Right ventricle myocardium inferior (tissue), 1 donor: ENCODE data around the gene FCF1. TPM values are rescaled to one million over a fixed set of nuclear protein-coding genes. Genes with fewer than 3 reads are reported as not detected.

Experiments used
- ATAC-seq: fragments of 200-7000 bp; cut with Tn5 transposase; one replicate; pipeline ENCODE4 v1.9.1; 2020; ENCODE audit warnings: mild to moderate bottlenecking, moderate library complexity
- DNase-seq: peaks from one replicate; pipeline ENCODE4 v3.0.0; 2021; ENCODE audit errors: missing footprints
- intact Hi-C: fragments of 100-400 bp; cut with DNase I; formaldehyde crosslinking; loops from one replicate; pipeline ENCODE4 v1.11.0; 2022
- total RNA-seq: library from RNA; stranded (reverse); fragmentation: NEBNext Ultra II Directional; extraction: Animal tissue kit (Norgen Biotek cat#: 25700); gene quantifications from one replicate; pipeline ENCODE4 v1.2.1, GENCODE V29; 2021
- donor health status: DM: no; HTN: yes; CAD: no; lungs with severe emphysema.

FCF1 gene
- total RNA-seq, 1 donor from 2014 or later = 37.6 TPM

DNA sequence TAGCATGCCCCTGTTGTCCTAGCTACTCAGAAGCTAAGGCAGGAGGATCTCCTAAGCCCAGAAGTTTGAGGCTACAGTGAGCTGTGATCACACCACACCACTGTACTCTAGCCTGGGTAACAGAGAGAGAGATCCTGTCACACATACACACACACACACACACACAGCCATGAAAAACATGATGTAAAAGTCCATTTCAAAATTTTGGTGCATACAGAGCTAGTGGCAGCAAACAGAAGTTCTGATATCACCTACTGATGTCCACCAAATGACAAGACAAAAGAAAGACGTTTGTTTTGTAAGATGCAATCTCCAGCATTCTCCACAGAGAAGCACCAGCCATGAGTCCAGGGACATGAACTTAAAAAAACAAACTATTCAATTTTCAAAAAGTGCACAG, 15.9 kb upstream of the FCF1 start:
- ATAC-seq (no peak), DNase-seq (no peak)
- intact Hi-C loops = no loop called here

DNA sequence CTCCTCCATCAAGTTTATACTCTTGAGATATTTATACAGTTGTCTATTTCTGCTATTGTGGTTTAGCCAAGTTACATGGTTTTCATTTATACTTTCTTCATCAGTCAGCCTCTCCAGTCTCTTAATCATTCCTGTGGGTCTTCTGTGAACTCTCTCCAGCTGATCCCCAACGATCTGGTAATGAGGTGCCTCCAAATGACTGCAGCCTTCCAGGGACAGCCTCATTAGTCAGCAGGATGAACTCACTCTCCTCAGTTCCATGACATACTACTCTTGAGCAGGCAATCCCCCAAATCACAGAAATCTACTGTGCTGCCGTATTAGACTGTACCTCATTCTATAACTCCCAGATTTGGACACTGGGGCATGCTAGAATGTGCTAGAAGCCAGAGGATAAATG, 15.4 kb upstream of the FCF1 start:
- ATAC-seq = no peak
- DNase-seq = no peak
- intact Hi-C loops = no loop called here

DNA sequence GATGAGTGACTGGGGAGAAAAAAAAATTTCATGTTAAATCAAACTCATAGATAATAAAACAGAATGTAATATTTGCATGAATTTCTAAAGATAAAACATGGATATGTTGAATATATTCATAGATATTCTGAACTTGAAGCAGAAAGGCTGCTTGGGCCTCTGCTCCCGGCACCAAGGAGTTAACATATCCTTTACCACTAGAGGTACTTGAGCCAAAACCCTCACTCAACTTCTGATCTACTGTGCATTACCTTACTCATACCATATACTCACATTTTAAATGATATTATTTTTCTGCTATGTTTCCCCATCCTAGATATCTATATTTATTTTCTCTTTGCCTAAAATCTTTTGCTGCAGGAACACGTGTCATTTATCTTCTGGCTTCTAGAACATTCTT, 15.0 kb upstream of the FCF1 start:
- DNase-seq (no peak), ATAC-seq (no peak)
- intact Hi-C loops = no loop called here

DNA sequence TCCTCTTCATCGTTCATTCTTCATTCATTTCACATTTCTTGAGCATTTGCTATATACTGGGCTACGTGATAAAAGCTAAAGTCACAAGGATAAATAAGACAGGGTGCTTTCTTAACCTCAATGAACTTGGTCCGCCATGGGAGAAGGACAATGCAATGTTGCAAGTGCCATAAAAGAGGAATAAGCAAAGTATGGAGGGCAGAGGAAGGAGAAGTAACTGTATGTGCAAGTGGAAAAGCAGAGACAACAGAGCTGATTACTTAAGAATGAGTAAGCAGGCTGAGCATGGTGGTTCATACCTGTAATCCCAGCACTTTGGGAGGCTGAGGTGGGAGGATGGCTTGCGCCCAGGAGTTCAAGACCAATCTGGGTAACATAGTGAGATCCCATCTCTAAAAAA, 14.5 kb upstream of the FCF1 start:
- ATAC-seq (no peak), DNase-seq (no peak)
- intact Hi-C loops = no loop called here

DNA sequence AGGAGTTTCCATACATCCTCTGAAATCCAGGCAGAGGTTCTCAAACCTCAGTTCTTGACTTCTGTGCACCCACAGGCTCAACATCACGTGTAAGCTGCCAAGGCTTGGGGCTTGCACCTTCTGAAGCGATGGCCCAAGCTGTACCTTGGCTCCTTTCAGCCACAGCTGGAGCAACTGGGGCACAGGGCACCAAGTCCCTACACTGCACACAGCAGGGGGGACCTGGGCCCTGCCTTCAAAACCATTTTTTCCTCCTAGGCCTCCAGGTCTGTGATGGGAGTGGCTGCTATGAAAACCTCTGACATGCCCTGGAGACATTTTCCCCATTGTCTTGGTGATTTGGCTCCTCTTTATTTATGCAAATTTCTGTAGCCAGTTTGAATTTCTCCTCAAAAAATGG, 10.7 kb upstream of the FCF1 start:
- intact Hi-C loops = no loop called here

DNA sequence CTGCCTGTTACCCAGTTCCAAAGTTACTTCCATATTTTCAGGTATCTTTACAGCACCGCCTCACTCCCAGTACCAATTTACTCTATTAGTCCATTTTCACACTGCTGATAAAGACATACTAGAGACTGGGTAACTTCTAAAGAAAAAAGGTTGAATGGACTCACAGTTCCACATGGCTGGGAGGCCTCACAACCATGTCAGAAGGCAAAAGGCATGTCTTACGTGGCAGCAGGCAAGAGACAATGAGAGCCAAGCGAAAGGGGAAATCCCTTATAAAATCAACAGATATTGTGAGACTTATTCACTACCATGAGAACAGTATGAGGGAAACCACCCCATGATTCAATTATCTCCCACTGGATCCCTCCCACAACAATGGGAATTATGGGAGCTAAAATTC, 9.9 kb upstream of the FCF1 start:
- DNase-seq (no peak), ATAC-seq (no peak)
- intact Hi-C loops = no loop called here

More for the DNA sequence above, 10.7 kb upstream of the FCF1 start:
- ATAC-seq = no peak
- no peak for DNase-seq

DNA sequence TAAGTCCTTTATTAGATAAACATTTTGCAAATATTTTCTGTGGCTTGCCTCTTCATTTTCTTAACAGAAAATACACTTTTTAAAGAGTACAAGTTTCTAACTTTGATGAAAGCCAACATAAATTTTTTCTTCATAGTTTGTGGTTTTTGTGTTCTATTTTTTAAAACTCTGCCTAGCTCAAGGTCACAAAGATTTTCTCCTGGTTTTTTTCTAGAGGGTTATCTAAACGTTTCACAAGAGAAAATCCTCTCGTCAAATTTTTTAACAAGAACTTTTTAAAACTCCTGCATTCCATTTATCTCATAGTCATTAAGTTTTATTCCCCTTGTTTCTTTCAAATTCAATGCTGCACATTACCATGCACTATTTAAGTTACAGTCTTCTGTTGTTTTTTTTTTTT, 8.3 kb upstream of the FCF1 start:
- intact Hi-C loops = no loop called here
- no peak for ATAC-seq
- no peak for DNase-seq

DNA sequence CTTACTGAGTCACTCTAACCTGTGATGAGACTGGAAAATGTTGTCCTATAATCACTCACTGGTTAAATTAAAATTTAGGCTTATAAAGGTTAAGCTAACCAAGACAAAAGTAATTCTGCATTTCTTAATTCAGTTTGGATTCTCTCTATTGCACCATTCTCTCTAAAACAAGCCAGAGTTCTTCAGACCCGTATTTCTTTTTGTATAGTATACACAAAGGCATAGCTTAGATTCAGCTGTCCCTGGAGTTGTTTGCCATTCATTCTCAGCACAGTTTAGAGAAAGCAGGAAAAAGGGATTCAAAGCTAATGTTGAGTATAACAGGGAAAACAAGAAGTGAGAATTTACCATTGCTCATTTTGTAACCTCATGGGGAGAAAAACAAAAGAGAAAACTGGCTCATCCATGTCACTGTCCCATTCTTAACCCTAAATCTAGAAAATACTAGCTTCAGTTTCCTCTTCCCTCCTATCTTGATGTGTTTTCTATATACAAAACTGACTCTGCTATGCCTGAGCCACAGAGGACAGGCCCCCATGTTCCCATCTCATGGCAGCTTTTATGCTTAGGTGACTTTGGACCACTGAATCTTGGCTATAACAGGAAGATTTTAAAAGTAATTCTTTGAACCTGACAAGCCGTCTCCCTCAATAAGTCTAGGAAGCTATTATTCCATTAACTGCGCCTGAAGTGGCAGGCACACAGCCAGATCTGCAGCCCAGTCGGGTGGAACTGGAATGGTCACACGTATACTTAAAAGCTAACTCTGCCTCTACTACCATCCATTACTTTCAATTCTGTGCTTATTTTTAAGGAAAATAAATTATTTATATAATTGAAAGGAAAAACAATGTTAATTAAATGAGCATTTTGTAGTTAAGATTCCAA, 7.1 kb upstream of the FCF1 start:
- ATAC-seq (no peak), DNase-seq (no peak)
- intact Hi-C loops = no loop called here

DNA sequence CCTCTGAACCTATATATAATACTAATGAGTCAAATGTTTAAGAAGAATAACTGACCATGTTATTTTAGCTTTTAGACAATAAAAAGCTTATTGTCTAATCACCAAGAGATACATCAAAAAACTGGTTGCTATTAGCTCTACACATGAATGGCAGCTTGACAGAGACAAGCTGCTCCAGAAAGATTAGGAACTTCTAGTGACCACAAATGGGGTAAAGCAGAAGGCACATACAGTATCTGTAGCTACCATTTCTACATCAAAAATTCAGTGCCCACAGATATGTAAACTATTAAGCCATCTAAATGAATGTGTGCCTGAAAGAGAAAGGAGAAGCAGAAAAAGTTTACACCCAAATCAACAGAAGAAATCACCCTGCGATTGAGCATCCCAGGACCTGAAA, 2.5 kb upstream of the FCF1 start:
- intact Hi-C loops = loop anchor here (5.0 kb wide), 1 partner anchor 98 kb away; the partner anchor contains the start of gene LTBP2
- ATAC-seq = no peak
- no peak for DNase-seq

DNA sequence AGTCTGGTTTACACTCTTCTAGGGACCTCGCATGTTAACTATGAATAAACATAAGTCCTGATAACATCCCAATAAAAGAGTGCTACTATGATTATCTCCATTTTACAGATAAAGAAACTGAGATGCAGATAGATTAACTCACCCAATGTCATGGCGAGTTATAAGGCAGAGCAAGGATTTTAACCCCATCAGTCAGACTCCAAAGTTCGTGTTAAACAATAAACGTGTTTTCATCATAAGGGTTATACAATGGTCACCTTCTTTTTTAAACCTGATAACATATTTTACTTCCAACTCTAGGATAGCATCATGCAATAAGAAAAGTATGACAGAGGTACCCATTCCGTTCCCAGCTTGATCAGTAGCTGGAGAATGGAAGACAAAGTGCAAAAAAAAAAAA, 1.3 kb upstream of the FCF1 start:
- DNase-seq (no peak), ATAC-seq (no peak)
- intact Hi-C loops = loop anchor here (5.0 kb wide), 1 partner anchor 99 kb away; the partner anchor contains the start of gene LTBP2

DNA sequence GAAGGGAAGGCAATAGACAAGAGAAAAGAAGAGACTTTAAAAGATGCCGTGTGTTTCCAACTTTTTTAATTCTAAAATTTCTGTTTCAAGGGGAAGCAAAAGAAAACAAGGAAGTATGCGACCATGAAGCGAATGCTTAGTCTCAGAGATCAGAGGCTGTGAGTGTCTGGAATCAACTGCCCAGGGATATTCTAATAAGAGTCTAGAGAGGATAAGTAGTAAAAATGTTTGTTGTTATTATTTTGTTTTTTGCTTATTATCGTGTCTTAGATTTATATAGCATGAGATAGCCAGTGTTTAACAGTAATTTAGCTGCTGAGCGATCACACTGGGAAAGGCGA, 421 bp downstream of the FCF1 start:
- no peak for ATAC-seq
- intact Hi-C loops = loop anchor here (1.0 to 5.0 kb wide), 2 partner anchors 50 to 101 kb away; partner anchors contain the start of genes LTBP2 and YLPM1

DNA sequence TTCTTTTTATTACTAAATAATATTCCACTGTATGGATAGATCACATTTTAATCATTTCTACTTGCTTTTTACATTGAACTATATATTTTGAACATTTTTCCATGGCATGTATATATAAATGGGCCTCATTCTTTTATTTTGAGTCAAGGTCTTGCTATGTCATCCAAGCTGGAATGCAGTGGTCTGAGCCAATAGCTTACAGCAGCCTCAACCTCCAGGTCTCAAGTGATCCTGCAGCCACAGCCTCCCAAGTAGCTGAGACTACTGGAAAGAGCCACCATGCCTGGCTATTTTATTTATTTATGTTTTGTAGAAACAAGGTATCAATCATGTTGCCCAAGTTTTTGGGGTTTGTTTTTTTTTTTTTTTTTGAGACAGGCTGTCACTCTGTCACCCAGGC, 7.6 kb downstream of the FCF1 start:
- DNase-seq (no peak), ATAC-seq (no peak)
- intact Hi-C loops = no loop called here

More for the DNA sequence above, 421 bp downstream of the FCF1 start:
- no peak for DNase-seq

DNA sequence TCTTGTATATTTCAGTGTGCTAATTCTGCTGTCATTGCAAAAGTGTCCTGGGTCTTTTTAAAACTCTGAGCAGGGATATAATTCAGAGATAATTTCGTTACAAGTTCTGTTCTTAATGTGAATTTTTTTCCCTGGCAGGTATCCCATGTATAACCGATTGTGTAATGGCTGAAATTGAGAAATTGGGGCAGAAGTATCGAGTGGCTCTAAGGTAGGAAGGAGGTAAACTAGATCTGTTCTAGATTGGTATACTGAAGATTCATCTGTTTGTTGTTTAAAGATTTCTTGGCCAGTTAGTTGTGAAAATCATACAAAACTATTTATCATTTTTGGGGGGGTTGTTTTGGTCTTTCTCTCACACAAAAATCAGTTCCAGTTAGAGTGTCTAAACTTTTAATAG, 10.2 kb downstream of the FCF1 start:
- DNase-seq (no peak), ATAC-seq (no peak)
- intact Hi-C loops = no loop called here

DNA sequence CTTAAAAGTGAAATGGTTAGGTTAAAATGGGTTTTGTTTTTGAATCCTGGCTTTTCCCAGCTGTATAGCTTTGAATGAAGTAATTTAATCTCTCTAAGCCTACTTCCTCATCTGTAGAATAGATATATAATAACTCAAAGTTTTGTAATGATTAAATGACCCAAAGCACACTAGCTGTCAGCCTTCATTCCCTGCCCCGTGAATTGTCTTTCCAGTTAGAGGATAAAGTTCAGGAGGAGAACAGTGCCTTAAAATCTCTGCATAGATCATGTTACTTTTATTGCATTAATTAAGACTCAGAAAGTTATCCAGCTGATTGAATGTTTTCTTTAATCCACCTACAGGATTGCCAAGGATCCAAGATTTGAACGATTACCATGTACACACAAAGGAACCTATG, 19.4 kb downstream of the FCF1 start:
- intact Hi-C loops = no loop called here
- ATAC-seq = no peak
- no peak for DNase-seq

DNA sequence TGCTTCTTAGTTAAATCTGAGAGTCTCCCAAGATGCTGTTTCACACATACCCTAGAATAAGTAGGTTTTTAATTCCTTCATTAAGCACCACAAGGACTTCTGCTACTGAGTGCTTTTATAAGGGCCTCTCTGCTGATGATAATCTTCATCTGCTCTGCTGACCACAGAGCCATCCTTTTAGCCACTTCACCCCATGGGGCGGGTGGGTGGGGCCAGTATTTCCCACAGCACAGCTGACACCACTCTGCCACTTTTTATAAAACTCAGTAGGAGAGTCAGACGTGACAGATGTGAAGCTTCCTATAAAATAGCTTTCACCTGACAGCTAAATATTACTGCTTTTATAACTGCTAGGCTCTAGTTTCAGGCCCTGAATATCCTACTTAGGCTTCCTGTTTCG, 20.3 kb downstream of the FCF1 start:
- intact Hi-C loops = no loop called here

DNA sequence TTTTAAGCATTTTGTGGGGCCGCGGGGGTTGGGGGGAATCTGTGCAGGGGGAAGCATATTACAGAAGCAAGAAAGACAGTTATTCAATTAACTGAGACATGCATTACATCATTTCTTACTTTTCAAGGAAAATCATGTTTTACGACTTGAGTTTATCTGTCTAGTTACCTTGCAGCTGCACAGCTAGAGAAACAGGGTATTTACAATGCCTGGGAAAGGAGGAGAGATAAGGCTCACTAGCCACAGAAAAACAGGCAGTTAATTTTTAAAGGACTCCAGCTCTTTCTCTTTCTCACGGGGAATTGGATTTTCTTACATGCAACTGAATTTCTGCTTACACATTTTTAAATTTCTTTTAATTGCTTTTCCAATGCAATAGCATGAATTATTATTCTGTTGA, 22.2 kb downstream of the FCF1 start:
- DNase-seq = no peak
- ATAC-seq = no peak
- intact Hi-C loops = no loop called here

More for the DNA sequence above, 20.3 kb downstream of the FCF1 start:
- DNase-seq (no peak), ATAC-seq (no peak)

DNA sequence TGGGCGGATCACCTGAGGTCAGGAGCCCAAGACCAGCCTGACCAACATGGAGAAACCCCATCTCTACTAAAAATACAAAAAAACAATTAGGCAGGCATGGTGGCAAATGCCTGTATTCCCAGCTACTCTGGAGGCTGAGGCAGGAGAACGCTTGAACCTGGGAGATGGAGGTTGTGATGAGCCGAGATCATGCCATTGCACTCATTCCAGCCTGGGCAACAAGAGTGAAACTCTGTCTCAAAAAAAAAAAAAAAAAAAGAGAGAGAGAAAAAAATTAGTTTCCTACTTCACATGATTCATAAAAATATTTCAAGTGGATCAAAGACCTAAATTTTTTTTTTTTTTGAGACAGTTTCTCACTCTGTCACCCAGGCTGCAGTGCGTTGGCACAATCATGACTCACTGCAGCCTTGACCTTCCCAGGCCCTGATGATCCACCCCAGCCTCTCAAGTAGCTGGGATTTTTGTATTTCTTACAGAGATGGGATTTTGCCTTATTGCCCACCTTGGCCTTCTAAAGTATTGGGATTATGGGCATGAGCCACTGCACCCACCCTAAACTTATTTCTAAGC, 24.9 kb downstream of the FCF1 start:
- DNase-seq (no peak), ATAC-seq (no peak)
- intact Hi-C loops = no loop called here

DNA sequence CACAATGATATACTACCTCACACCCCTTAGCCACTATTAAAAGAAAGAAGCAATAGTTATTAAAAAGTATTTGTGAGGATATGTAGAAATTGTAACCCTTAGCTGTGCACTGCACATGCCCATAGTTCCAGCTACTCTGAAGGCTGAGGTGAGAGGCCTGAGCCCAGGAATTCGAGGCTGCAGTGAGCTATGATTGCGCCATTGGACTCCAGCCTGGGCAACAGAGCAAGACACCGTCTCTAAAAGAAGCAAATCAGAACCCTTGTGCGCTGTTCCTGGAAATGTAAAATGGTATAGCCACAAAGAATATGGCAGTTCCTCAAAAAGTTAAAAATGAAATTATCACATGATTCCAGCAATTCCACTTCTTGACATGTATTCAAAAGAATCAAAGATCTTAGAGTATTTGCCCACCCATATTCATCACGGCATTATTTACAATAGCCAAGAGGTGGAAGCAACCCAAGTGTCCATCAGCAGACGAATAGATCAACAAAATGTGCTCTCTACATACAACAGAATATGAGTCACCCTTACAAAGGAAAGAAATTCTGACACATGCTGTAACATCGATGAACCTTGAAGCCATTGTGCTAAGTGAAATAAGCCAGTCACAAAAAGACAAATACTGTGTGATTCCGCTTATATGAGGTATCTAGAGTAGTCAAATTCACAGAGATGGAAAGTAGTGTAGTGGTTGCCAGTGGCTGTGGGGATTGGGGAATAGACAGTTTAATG, 26.5 kb downstream of the FCF1 start:
- DNase-seq = no peak
- intact Hi-C loops = no loop called here
- no peak for ATAC-seq

DNA sequence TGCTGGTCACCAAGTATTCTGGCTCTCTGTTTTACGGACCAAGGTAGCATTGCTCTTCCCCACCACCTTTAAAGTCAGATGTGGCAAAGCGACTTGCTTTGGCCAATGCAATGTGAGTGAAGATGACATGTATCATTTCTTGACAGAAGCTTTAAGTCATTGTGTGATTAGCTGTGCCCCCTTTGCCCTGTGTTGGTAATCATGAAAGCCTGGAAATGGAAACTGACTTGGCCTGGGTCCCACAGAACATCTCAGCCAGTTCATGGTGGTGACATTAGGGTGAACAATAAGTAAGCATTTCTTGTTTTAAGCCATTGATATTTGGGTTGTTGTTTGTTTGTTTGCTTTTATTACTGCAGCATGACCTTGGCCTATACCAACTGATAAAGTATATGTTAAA, 34.3 kb downstream of the FCF1 start:
- DNase-seq (no peak), ATAC-seq (no peak)
- intact Hi-C loops = no loop called here

DNA sequence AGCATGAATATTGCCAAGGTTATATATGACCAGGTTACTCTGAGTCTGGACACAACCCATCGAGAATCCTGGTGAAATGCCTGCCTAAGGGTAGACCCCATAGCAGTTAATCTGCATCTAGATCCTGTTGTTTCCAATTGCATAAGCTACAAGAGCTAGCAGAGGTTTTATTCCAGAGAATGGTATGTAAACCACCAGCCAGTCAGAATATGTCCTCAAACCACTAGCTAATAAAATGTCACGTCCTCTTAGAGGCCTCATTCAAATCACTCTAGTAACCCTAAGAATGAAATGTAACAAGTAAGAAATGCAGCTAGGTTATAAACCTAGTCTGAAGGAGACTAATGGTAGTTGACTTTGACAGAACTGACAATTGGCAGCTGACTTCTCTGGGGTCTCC, 41.2 kb downstream of the FCF1 start:
- intact Hi-C loops = no loop called here
- no peak for ATAC-seq
- no peak for DNase-seq
